Measurements from ENCODE around the gene CACNA2D1.

The CACNA2D1 gene

DNA sequence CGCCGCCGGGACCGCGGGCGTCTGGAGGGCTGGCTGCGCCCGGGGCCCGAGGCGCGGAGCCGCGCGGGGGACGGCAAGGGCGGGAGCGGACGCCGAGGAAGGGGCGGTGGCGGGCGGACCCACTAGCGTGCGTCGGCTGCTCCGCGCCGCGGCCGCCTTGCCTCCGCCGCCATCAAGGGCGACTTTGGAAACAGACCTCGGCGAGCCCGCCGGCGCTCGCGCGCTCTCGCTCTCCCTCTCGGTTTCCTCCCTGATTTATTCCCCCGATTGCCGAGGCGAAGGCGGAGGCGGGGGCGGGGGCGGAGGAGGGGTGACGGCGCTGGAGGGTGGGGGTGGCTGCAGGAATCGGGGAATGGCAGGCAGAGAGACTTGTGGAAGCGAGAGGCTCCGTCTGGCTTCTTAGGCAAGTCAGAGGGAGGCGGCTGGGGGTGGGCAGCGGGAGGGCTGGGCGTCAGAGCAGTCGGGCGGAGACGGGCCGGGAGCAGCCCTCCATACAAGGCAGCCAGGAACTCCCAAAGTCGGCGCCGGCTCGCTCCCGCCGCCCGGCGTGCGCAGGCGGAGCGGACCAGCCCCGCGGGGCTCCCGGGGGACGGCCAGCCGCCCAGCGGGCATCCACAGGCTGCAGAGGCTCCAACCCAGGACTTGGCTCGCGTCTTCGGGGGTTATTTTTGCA is at the start of gene CACNA2D1:
CACNA2D1 (minus strand) TSS at position 231 of the 673 bp plus-strand sequence.
- no peak for DNase-seq

DNA sequence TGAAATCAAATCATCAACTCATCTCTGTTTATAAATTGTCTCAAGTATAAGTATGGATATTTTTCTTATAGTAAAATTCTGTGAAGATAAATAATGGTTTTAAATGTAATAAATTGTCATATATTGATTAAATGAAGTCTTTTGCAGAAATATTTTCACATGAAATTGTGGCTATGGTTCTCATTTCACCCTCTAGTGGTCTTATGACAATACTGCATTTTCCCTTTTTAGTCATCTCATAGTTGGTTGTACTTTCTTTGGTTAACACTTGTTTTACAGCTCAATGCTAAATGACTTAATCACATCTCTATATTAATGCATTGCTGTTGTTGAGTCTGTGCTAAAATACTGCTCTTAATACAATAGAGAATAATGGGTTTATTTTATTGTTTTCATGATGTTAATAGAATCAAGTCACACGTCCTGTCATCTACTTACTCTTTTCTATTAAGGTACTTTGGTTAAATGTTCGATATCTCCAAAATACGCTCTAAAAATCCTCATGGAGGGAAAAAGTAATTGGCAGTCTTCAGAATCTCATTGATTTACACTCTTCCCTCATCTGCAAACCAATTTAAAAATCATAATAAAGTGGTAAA is 38.0 kb upstream of the CACNA2D1 start:
- no peak for DNase-seq

DNA sequence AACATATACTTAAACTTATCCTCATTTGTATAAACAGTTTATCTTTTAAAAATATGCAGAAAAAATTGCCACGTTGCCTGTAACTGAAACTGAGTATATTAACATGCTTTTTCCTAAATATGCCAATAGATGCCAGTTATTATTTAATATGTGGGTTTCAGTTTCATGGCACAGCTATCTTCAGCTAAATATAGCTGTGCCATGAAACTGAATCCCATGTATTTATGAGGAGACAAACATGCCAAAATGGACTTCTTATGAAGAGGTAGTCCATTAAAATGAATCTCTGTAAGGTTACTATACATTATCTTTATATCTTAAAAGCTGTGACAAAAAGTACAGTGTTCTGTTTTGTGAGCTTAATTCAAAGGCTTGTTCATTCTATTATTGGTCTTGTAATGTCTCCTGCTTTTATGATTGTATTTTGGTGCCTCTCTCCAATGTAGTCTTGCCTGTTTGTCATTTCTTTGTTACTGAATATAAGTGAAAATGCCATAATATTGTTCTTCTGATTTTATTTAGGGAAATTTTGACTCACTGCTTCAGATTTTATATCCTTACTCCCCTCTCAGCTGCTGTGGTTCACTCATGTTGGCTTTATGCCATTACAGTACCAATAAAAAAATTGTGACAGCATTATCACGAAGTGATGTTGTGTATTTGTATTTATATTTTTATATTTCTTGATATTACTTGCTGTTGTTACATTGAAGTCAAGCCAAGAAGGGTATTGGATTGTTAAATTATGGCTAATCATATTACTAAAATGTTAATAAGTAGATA is 34.3 kb upstream of the CACNA2D1 start:
- no peak for DNase-seq

DNA sequence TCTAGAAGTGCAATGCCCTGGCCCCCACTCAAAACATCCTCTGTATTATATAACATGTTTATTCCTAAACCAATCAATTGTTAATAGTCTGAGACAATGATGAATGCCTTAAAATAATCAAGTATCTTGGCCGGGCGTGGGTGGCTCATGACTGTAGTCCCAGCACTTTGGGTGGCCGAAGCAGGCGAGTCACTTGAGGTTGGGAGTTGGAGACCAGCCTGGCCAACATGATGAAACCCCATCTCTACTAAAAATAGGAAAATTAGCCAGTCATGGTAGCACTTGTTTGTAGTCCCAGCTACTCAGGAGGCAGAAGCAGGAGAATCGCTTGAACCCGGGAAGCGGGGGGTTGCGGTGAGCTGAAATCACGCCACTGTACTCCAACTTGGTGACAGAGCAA is 29.4 kb upstream of the CACNA2D1 start:
- no peak for DNase-seq

DNA sequence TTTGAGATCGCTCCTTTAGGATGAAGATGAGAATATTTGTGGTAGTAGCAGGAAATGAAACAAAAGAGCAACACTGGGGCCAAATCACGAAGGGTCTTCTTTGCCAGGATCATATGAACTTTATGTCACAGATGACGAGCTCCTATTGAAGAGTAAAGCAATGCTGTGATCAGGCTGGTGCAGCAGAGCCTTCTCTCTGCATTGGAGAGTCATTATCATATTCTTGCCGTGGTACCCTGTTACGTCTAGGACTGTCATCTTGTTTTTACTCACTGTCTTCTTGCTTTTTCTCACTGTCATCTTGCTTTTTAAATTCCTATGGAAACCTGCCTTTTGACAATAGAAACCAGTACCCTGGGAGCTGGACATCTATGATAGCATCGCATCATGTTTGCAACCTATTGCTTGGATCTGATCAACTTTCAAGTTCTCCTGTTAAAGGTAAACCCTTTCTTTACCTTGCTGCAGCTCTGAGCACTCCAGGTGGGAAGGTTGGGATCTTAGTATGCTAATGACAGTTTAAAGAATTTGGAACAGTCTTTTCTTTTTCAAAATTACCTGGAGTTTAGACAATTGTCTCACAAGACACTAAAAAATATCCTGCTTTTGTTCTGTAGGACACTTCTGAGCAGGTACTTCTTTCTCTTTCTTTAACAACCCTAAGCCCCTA is 27.9 kb upstream of the CACNA2D1 start:
- no peak for DNase-seq

DNA sequence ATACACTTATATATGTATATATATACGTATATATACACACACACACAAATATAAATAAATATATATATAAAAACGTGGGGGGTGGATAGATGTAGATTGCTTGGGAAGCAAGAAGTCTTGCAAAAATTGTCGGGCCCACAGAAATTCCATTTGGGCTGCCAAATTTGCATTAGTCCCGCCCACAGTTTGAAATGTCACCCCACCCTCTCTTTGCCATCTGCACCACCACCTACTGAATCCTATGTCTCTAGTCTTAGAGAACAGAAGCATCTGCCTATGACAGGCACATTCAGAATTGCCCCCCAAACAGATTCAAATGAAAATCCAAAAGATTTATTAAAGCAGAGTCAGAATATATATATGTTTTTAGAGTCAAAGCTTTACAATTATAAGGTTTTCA is 25.6 kb upstream of the CACNA2D1 start:
- DNase-seq: no peak

DNA sequence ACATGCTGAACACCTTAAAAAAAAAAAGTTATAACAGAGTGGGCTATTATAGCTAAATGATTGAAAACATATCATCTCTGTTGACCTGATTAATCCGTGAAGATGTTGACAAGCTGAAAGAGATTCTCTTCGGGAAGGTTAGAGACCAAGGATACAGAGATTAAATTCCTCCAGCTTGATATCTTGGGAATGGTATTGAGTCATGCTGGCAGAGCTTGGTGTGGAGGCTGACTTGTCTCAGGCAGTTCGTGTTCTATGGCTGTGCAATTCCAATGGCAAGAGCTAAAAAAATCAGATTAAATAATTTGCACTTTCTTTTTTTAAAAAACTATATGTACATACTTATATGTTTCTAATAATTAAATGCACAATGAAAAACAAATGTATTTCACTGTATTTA is 24.9 kb upstream of the CACNA2D1 start:
- DNase-seq: no peak

DNA sequence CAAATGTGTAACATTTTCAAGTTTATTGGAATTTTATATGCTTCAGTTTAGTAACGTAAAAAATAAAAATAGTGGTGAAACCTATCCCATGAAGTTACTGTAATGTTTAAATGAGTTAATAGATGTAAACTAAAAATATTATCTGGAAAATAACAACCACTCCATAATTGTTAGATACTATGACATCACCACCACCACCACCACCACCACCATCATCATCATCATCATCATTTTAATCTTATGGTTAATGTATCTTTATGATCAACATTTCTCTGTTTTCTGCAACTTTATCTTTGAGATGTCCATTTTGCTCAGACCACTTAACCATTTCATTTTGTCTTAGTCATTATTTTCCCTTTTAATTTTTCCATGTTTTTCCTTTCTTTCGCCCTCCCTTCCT is 23.4 kb upstream of the CACNA2D1 start:
- no peak for DNase-seq

DNA sequence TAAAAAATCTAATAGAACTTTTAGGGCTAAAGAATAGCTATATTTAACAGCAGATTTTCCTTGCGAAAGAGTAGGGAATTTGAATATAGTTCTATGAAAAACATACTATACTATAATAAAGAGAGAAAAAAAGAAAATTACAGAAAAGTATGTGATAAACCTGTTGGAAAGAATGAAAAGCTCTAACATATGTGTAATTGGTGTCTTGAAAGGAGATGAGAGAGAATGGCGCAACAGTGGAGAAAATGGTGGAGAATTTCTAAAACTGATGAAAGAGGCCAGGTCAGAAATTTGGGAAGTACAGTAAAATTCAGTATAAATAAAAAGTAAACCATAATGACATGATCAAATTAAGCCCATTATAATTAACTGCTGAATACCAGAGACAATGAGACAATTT is 20.8 kb upstream of the CACNA2D1 start:
- no peak for DNase-seq

DNA sequence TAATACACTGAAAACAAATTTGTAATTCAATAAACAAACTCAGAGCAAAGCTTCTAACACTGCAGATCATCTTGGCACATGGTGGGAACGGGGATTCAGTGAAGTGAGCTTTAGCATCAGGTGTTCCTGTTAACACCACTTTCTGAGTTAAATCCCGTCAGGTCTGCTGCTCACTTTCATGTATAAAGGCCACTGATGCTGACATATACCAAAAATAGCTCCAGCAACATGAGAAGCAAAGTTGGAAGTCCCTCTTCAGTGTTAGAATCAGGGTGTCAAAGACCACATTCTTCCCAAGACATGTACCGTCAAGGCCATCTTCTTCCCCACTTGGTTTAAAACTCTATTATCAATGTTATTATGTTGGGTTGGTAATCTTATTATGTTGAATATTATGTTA is 11.7 kb upstream of the CACNA2D1 start:
- DNase-seq: no peak

DNA sequence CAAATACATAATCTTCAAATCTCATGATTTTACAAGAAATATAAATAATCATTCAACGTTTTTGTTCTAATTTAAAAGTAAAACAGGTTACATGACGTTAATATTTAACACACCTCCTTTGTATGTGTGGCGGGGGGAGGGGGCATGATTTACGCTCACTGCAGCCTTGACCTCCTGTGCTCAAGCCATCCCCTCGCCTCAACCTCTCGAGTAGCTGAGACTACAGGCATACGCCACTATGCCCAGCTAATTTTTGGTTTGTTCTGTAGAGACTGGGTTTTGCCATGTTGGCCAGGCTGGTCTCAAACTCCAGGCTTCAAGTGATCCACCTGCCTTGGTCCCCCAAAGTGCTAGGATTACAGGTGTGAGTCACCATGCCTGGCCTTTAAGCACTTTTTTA is 7.2 kb upstream of the CACNA2D1 start:
- no peak for DNase-seq

DNA sequence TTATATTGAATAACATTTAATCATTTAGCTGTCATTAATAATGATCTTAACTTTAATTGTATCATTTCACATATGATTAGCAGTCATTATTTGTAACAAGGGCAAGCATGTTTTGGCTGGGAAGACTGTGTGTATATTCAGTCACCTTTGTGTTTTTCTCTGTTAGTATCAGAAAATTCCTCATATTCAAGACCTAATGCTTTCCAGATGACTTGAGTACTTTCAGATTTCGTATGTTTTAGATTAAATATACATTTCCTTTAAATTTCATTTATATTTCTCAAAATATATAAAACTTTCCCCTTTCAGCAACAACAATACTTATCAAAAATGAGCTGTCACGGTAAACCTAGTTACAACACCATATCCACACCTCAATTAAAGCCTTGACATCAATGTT is 6.3 kb upstream of the CACNA2D1 start:
- DNase-seq: no peak

DNA sequence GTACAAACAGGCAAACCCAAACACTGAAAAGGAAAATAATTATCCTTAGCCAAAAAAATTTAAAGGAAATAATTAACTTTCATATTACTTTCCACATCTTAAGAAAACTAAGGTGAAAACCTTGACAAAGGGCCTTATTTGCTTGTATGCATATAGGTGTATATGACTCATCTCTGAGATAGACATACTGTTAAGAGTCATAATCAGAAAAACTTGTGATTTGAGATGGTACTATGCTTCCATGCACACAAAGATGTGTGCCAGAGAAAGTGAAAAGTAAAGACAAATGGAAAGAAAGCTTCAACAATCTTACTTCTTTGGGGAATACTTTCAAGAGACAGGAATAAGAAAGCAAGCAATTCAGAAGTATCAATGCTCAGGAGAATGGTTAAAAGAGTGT is 3.3 kb upstream of the CACNA2D1 start:
- DNase-seq: no peak

DNA sequence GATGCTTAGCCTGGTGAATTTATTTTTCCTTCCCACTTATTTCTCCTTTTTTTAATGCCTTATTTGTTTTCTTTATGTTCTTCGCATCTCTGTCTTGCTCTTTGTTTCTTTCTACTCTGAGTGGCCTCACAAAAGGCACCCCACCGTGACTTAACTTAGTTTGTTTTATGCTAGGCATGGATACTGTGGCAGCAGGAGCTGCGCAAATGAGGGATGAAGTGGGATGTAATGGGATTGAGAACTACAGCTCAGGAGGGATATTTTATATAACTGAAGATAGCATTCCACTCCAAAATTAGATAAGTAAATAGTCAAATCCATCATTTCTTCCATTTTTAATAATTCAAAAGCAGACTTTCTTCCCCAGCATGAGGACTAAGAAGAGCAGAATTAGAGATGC is 1.7 kb upstream of the CACNA2D1 start:
- DNase-seq: no peak

DNA sequence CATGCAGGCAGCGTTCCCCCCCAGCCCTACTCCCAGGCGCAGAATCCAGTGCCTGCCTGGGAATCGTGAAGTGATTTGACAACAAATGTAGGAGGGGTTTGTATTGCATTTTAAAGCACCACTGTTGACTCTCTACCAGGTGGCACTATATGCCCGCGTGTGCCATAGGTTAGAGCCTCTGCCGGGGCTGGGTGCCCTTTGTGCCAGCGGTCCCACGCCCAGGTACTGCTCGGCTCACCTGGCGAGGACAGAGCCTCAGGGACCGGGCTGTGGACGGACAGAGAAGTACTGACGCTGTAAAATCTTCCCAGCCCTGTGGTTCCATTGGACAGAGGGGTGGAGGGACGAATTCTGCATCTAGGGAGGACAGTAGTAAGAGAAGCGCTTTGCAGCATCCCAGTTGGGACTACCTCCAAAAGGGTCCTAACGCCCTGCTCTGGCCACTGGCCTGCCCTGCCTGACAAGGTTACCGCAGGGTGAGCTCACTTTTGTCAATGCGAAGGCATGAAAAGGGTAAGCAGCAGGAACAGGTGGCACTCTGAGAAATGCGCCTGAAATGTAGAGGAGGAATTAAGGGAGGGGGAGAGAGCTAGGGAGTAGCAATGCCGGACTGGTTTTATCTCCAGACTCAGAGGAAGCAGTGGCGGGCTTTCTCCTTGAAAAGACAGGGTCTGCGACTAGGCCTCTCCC is 788 bp upstream of the CACNA2D1 start:
- DNase-seq: no peak

DNA sequence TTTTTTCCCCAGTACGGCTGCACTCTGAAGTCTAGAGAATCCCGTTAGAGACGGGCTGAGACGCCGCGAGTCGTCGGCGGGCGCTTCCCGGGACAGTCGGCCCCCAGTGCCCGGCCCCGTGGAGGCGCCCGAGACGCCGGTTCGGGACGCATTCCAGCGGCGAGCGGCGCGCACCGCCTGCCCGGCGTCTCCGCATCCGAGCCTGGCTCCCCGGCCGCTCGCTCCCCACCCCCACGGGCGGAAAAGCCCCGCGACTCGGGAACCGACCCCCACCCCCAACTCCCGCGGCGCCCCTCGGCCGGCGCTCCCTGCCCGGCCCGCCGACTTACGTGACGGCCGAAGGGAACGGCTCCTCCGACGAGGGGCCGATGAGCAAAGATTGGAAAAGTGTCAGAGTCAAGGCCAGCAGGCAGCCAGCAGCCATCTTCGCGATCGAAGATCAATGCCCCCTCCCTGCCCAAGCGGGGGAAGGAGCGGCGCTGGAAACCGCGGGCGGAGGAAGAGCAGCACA is 486 bp downstream of the CACNA2D1 start:
- DNase-seq: no peak

DNA sequence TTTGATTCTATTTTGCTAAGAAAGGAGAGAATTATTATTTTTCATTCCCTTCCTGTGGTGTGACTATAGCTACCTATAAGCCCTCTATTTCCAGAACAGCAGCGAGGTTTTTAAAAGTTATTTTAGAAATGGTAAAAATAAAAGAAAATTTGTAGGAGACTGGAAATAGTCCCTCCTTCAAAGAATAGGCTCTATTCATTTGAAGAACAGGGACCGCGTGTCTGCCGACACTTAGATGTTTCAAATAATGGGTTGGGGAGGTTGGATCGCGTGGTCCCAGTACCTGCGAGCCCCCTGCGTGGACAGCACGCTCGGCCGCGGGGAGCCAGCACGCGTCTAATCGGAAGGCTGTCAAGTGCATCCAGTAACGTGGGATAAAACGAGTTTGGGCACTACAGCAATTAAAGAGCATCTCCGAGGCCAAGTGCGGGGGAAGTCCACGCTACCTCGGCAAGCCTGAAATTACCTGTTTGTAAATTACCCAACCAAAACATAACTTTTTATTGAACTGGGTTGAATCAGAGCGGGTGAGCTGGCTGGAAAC is 1.0 kb downstream of the CACNA2D1 start:
- DNase-seq: no peak

DNA sequence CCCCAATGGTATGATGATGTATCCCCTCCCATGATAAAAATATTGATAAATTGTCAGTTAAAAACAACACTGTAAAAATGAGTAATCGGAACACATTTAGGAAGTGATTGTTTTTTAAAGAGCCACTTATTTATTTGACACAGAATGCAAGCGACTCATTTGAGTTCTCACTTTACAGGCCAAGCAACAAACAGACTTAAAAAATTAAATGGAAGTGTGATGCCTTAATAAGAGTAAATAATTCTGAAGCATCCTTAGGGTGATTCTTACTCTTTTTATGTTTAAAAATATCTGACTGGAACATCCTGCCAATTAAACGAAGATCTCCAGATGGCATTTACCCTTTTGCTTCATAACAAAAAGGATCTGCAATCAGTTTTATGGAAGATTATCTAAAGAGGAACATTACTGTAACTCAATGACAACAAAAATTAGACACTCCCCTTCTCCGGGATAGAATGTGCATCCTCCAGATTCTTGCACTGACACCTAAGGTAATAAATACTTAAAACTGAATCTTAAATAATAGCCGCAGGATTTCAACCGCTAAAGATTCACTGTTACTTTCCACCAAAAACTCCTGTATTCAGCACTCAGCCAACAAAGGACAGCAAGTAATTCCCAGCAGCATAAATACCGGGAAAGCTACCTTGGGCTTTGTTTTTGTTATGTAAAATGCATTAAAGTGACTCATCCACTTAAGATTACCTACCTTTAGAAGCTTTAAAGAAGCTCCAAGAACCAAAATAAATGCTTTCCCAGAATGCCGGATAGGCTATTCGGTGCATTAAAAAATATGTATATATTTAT is 1.7 kb downstream of the CACNA2D1 start:
- DNase-seq: no peak

DNA sequence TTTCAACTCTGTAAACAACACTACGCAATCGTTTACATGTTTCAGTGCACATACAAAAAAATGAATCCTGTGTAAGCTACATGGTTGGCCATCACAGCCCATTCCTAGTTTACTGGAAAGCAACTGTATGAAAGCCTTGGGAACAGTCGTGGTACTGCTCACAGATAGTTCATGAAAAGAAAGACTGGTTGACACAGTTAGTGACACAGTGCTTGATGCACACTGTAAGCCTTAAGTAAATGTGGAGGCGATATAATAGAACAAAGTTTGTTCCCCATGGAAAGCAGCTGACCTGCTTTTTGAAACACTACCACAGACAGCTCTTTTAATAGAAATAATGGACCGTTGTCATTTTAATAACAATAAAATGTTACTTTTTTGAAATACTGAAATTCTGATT is 5.1 kb downstream of the CACNA2D1 start:
- no peak for DNase-seq

DNA sequence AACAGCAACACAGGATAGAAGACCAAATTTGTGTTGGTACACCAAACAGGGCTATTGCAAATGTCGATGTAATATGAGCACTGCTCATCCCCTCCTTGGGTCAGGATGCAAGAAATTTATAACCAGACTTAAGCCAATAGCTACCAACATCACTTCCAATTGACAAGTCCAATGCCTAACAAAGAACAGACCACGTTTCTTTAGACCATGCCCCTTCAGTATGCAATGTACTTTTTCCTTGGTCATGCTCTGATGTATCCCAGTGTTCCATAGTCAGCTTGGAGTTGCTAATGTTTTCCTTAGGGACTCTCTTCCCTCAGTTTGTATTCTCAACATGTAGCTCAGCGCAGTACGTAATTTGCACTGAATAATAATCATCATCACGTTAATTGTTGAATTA is 7.8 kb downstream of the CACNA2D1 start:
- no peak for DNase-seq

DNA sequence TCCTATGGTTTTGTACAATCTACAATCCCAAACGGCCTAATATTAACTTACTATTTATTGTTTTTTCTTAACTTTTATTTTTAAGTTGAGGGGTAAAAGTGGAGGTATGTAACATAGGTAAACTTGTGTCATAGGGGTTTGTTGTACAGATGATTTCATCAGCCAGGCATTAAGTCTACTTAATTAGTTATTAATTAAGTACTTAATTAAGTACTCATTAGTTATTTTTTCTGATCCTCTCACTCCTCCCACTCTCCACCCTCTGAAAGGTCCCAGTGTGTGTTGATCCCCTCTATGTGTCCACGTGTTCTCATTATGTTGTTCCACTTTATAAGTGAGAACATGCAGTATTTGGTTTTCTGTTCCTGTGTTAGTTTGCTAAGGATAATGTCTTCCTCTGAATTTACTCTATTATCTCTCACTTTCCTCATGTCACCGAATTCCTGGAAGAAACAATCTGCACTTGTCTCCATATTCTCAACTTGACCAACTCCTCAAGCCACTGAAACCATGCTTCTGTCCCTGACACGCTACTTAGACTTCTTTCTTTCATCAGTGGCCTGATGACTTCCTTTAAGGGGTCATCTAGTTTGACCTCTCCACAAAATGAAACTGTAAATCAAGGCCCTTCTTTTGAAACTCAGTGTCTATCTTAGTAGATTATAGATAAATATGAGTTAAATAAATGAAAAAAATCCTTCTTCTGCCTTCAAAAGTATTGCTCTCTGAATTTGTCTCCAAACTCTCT is 9.1 kb downstream of the CACNA2D1 start:
- DNase-seq: no peak
